DOHH2 (cell line): ENCODE results near the gene NCKAP5.

Experiments
- H3F3A ChIP-seq: fragments of 200-600 bp; sonication (generic), shearing (Covaris generic); 2 replicates; pipeline ENCODE4 v1.6.0; 2016; ENCODE audit warnings: antibody characterized with exemption, mild to moderate bottlenecking; ENCODE audit not compliant: control insufficient read depth, insufficient read depth
- H3K27ac ChIP-seq: fragments of 200-600 bp; sonication (generic); 2 replicates; pipeline ENCODE4 v1.5.1; 2014; ENCODE audit warnings: low read depth, mild to moderate bottlenecking, low read length, moderate library complexity
- H3K27me3 ChIP-seq: fragments of 200-600 bp; sonication (generic); 2 replicates; pipeline ENCODE4 v1.6.1; 2014; ENCODE audit warnings: mild to moderate bottlenecking, low read length, mixed read lengths; ENCODE audit not compliant: control insufficient read depth
- H3K36me3 ChIP-seq: fragments of 200-600 bp; sonication (generic); 2 replicates; pipeline ENCODE4 v1.6.1; 2014; ENCODE audit warnings: mild to moderate bottlenecking, low read length, moderate library complexity, mixed read lengths; ENCODE audit not compliant: control insufficient read depth
- H3K4me1 ChIP-seq: fragments of 200-600 bp; sonication (generic); 2 replicates; pipeline ENCODE4 v1.6.1; 2014; ENCODE audit warnings: mild to moderate bottlenecking, low read length, mixed read lengths; ENCODE audit not compliant: control insufficient read depth
- H3K4me2 ChIP-seq: fragments of 200-600 bp; sonication (generic); 2 replicates; pipeline ENCODE4 v1.6.0; 2014; ENCODE audit warnings: mild to moderate bottlenecking, low read length, moderate library complexity
- H3K4me3 ChIP-seq: fragments of 200-600 bp; sonication (generic); 2 replicates; pipeline ENCODE4 v1.5.1; 2014; ENCODE audit warnings: mild to moderate bottlenecking, low read length, mixed read lengths
- H3K79me2 ChIP-seq: fragments of 200-600 bp; sonication (generic); 2 replicates; pipeline ENCODE4 v1.6.1; 2014; ENCODE audit warnings: mild to moderate bottlenecking, low read length, mixed read lengths; ENCODE audit not compliant: control insufficient read depth
- H3K9me2 ChIP-seq: fragments of 200-600 bp; sonication (generic); replicated peaks from 2 replicates; pipeline ENCODE4 v1.6.1; 2014; ENCODE audit warnings: mild to moderate bottlenecking, low read length, mixed read lengths; ENCODE audit not compliant: control insufficient read depth
- H3K9me3 ChIP-seq: fragments of 200-600 bp; sonication (generic); 2 replicates; pipeline ENCODE4 v1.6.1; 2014; ENCODE audit warnings: antibody characterized with exemption, low read length, mixed read lengths; ENCODE audit not compliant: control insufficient read depth, insufficient read depth
- H4K20me1 ChIP-seq: fragments of 200-600 bp; sonication (generic); 2 replicates; pipeline ENCODE4 v1.6.0; 2014; ENCODE audit warnings: low read depth, mild to moderate bottlenecking, antibody characterized with exemption, low read length, moderate library complexity; ENCODE audit not compliant: control insufficient read depth, insufficient read depth
- EZH2phosphoT487 ChIP-seq: fragments of 200-600 bp; sonication (generic); IDR thresholded peaks from 2 replicates; pipeline ENCODE4 v1.6.1; 2017; ENCODE audit warnings: borderline replicate concordance, mild to moderate bottlenecking, antibody characterized with exemption, low read length, moderate library complexity, mixed read lengths
- TF ChIP-seq, protein P1 (sequence below): fragments of 200-600 bp; sonication (generic); IDR thresholded peaks from one replicate; pipeline ENCODE4 v1.5.1; 2014; ENCODE audit warnings: antibody characterized with exemption, mild to moderate bottlenecking, low read depth, low read length; ENCODE audit not compliant: poor library complexity, severe bottlenecking

The NCKAP5 gene

DNA sequence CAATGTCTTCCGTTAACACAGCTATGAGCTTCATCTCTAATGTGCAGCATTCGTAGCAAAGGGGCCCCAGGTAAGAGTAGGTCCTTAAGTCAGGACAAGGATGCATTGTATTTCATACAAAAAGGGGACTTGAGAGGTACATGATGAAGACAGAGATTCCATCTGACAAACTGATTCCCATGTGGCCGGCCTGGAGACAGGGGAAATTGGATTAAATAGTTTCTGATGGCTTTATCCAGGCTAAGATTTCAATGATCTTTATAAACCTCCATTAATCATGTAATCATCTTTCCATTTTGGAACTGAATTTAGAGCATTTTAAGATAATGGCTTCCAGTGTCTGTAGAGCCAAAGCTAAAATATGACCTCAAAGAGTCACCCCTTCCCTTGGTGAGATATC is 111.3 kb downstream of the NCKAP5 start:
- no peaks in the 10 kb centered on the region for H3F3A ChIP-seq
- no peaks in the 10 kb centered on the region for H4K20me1 ChIP-seq
- H3K27ac ChIP-seq = no peak overlapping the region
- H3K36me3 ChIP-seq = no peaks in the 10 kb centered on the region
- no peak overlapping the region for H3K4me2 ChIP-seq
- no peaks in the 10 kb centered on the region for H3K79me2 ChIP-seq
- H3K4me1 ChIP-seq = no peaks in the 10 kb centered on the region
- H3K4me3 ChIP-seq = no peak overlapping the region
- H3K27me3 ChIP-seq = no peaks in the 10 kb centered on the region
- TF ChIP-seq EZH2phosphoT487 = no peak
- TF ChIP-seq, protein P1, sequence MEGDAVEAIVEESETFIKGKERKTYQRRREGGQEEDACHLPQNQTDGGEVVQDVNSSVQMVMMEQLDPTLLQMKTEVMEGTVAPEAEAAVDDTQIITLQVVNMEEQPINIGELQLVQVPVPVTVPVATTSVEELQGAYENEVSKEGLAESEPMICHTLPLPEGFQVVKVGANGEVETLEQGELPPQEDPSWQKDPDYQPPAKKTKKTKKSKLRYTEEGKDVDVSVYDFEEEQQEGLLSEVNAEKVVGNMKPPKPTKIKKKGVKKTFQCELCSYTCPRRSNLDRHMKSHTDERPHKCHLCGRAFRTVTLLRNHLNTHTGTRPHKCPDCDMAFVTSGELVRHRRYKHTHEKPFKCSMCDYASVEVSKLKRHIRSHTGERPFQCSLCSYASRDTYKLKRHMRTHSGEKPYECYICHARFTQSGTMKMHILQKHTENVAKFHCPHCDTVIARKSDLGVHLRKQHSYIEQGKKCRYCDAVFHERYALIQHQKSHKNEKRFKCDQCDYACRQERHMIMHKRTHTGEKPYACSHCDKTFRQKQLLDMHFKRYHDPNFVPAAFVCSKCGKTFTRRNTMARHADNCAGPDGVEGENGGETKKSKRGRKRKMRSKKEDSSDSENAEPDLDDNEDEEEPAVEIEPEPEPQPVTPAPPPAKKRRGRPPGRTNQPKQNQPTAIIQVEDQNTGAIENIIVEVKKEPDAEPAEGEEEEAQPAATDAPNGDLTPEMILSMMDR = no peak
- no peaks in the 10 kb centered on the region for H3K9me3 ChIP-seq
- H3K9me2 ChIP-seq = no peaks in the 10 kb centered on the region

DNA sequence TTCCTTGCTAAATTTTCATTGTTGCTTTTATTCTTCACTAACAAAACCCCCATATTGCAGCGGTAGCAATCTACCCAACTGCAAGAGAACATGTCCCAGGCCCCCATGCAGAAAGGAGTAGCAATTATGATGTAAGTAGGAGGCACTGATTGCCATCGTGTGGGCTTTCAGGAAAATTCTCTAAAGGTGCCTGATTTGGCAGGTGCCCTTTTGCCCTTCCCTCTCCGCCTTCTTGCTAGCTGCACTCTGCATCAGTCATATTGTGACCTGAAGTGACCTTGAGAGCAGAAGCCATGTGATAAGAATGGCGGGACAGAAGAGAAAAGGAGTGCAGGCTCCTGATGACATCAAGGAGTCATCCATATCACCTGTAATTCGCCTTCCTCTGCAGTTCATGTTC is 112.1 kb downstream of the NCKAP5 start:
- Histone ChIP-seq H3F3A (no peaks in the 10 kb centered on the region), H3K36me3 (no peaks in the 10 kb centered on the region), H4K20me1 (no peaks in the 10 kb centered on the region), H3K4me3 (no peak overlapping the region), H3K27me3 (no peaks in the 10 kb centered on the region), H3K9me3 (no peaks in the 10 kb centered on the region), H3K79me2 (no peaks in the 10 kb centered on the region), H3K4me1 (no peaks in the 10 kb centered on the region), H3K9me2 (no peaks in the 10 kb centered on the region), H3K27ac (no peak overlapping the region), H3K4me2 (no peak overlapping the region)
- TF ChIP-seq, protein P1 = no peak
- no peak for TF ChIP-seq EZH2phosphoT487

DNA sequence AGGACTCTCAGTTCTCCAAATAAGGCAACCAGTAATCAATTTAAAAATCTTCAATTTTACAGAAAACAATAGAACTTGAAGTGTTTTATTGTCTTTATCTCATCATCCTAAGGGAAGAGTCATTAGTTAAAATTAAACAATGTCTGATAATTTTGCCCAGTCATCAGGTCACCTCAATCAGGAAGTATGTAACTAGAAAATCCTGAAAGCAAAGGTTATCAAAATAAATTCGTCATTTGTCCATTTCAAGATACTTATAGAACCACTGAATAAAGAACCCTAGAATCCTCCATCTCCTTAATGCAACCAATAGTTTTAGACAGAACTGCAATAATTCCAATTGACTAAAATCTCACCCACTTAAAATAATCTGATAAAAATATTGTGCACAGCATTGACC is 115.2 kb downstream of the NCKAP5 start:
- H3K79me2 ChIP-seq = no peaks in the 10 kb centered on the region
- H3K4me1 ChIP-seq = no peaks in the 10 kb centered on the region
- H4K20me1 ChIP-seq = no peaks in the 10 kb centered on the region
- no peaks in the 10 kb centered on the region for H3K27me3 ChIP-seq
- H3F3A ChIP-seq = no peaks in the 10 kb centered on the region
- H3K4me3 ChIP-seq = no peak overlapping the region
- TF ChIP-seq, protein P1 = no peak
- TF ChIP-seq EZH2phosphoT487 = no peak
- no peak overlapping the region for H3K4me2 ChIP-seq
- no peaks in the 10 kb centered on the region for H3K36me3 ChIP-seq
- no peaks in the 10 kb centered on the region for H3K9me2 ChIP-seq
- no peak overlapping the region for H3K27ac ChIP-seq
- H3K9me3 ChIP-seq = no peaks in the 10 kb centered on the region

DNA sequence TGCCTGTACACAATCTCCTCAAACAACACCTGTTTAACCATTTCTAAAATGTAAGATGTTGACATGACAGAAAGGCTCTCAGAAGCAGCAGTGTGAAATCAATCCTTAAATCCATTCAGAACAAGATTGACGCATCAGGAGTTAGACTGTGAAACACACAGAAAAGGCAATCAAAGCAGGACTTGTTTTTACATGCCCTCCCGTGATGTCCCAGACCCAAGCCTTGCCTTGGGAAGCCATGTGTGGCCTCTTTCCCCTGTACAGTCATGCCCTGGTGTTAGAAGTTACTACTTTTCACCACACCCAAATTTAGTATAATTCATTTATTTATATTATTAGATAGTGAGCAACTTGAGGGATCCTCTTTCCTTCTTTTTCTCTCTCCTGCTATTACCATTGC is 115.7 kb downstream of the NCKAP5 start:
- H3K79me2 ChIP-seq = no peaks in the 10 kb centered on the region
- no peaks in the 10 kb centered on the region for H3F3A ChIP-seq
- H3K9me3 ChIP-seq = no peaks in the 10 kb centered on the region
- no peak overlapping the region for H3K27ac ChIP-seq
- no peaks in the 10 kb centered on the region for H3K4me1 ChIP-seq
- no peaks in the 10 kb centered on the region for H3K27me3 ChIP-seq
- no peaks in the 10 kb centered on the region for H3K36me3 ChIP-seq
- no peak overlapping the region for H3K4me2 ChIP-seq
- H3K9me2 ChIP-seq = no peaks in the 10 kb centered on the region
- no peak overlapping the region for H3K4me3 ChIP-seq
- H4K20me1 ChIP-seq = no peaks in the 10 kb centered on the region
- TF ChIP-seq EZH2phosphoT487 = no peak
- TF ChIP-seq, protein P1 = no peak
